Measurements from ENCODE around the gene OR51G2.

The OR51G2 gene

DNA sequence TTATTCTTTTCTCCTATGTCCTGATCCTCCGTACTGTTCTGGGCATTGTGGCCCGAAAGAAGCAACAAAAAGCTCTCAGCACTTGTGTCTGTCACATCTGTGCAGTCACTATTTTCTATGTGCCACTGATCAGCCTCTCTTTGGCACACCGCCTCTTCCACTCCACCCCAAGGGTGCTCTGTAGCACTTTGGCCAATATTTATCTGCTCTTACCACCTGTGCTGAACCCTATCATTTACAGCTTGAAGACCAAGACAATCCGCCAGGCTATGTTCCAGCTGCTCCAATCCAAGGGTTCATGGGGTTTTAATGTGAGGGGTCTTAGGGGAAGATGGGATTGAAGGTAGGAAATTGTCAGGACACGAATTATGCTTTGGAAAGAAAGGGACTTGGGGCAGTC lies 36.6 kb downstream of the OR51G2 start:
- TF ChIP-seq TAF1 (IDR thresholded peaks at IDR 0.05; ENCODE audit: borderline replicate concordance, insufficient read depth, low read length), result no peak
- no peak for TF ChIP-seq SIN3A (IDR thresholded peaks at IDR 0.05; ENCODE audit: borderline replicate concordance, insufficient read depth, low read length)
- TF ChIP-seq, protein P1, sequence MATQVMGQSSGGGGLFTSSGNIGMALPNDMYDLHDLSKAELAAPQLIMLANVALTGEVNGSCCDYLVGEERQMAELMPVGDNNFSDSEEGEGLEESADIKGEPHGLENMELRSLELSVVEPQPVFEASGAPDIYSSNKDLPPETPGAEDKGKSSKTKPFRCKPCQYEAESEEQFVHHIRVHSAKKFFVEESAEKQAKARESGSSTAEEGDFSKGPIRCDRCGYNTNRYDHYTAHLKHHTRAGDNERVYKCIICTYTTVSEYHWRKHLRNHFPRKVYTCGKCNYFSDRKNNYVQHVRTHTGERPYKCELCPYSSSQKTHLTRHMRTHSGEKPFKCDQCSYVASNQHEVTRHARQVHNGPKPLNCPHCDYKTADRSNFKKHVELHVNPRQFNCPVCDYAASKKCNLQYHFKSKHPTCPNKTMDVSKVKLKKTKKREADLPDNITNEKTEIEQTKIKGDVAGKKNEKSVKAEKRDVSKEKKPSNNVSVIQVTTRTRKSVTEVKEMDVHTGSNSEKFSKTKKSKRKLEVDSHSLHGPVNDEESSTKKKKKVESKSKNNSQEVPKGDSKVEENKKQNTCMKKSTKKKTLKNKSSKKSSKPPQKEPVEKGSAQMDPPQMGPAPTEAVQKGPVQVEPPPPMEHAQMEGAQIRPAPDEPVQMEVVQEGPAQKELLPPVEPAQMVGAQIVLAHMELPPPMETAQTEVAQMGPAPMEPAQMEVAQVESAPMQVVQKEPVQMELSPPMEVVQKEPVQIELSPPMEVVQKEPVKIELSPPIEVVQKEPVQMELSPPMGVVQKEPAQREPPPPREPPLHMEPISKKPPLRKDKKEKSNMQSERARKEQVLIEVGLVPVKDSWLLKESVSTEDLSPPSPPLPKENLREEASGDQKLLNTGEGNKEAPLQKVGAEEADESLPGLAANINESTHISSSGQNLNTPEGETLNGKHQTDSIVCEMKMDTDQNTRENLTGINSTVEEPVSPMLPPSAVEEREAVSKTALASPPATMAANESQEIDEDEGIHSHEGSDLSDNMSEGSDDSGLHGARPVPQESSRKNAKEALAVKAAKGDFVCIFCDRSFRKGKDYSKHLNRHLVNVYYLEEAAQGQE (IDR thresholded peaks at IDR 0.05; ENCODE audit: insufficient read depth in 1 of 2, low read depth in 2 of 2, low read length in 2 of 2), result no peak
- TF ChIP-seq POLR2AphosphoS5 (IDR thresholded peaks at IDR 0.05; ENCODE audit: low read depth, low read length), result no peak
- no peak for TF ChIP-seq FOXP2 (optimal IDR thresholded peaks at IDR 0.05; ENCODE audit: borderline replicate concordance, extremely low read depth, extremely low read length, insufficient read depth)

DNA sequence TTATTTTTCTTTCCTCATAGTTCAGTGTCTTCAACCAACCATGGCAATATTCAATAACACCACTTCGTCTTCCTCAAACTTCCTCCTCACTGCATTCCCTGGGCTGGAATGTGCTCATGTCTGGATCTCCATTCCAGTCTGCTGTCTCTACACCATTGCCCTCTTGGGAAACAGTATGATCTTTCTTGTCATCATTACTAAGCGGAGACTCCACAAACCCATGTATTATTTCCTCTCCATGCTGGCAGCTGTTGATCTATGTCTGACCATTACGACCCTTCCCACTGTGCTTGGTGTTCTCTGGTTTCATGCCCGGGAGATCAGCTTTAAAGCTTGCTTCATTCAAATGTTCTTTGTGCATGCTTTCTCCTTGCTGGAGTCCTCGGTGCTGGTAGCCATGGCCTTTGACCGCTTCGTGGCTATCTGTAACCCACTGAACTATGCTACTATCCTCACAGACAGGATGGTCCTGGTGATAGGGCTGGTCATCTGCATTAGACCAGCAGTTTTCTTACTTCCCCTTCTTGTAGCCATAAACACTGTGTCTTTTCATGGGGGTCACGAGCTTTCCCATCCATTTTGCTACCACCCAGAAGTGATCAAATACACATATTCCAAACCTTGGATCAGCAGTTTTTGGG lies 37.2 kb downstream of the OR51G2 start, which contains the start of gene OR51T1:
OR51T1 (plus strand) TSS at position 41 of the 641 bp plus-strand sequence; CDS start at position 41, 0 bp downstream.
- TF ChIP-seq FOXP2 (optimal IDR thresholded peaks at IDR 0.05; ENCODE audit: borderline replicate concordance, extremely low read depth, extremely low read length, insufficient read depth) (no peak), TAF1 (IDR thresholded peaks at IDR 0.05; ENCODE audit: borderline replicate concordance, insufficient read depth, low read length) (no peak), SIN3A (IDR thresholded peaks at IDR 0.05; ENCODE audit: borderline replicate concordance, insufficient read depth, low read length) (no peak), POLR2AphosphoS5 (IDR thresholded peaks at IDR 0.05; ENCODE audit: low read depth, low read length) (no peak)
- TF ChIP-seq, protein P1 (IDR thresholded peaks at IDR 0.05; ENCODE audit: insufficient read depth in 1 of 2, low read depth in 2 of 2, low read length in 2 of 2), result no peak

- TF ChIP-seq, protein P1 (IDR thresholded peaks at IDR 0.05; ENCODE audit: insufficient read depth in 1 of 2, low read depth in 2 of 2, low read length in 2 of 2), result no peak
- TF ChIP-seq SIN3A (IDR thresholded peaks at IDR 0.05; ENCODE audit: borderline replicate concordance, insufficient read depth, low read length), result no peak
- TF ChIP-seq TAF1 (IDR thresholded peaks at IDR 0.05; ENCODE audit: borderline replicate concordance, insufficient read depth, low read length), result no peak
- TF ChIP-seq POLR2AphosphoS5 (IDR thresholded peaks at IDR 0.05; ENCODE audit: low read depth, low read length), result no peak
- no peak for TF ChIP-seq FOXP2 (optimal IDR thresholded peaks at IDR 0.05; ENCODE audit: borderline replicate concordance, extremely low read depth, extremely low read length, insufficient read depth)
Measured at GRCh38 chr11:4881188-4881587, 38.0 kb downstream of the OR51G2 start.

- TF ChIP-seq POLR2AphosphoS5 (IDR thresholded peaks at IDR 0.05; ENCODE audit: low read depth, low read length) (no peak), FOXP2 (optimal IDR thresholded peaks at IDR 0.05; ENCODE audit: borderline replicate concordance, extremely low read depth, extremely low read length, insufficient read depth) (no peak), TAF1 (IDR thresholded peaks at IDR 0.05; ENCODE audit: borderline replicate concordance, insufficient read depth, low read length) (no peak), SIN3A (IDR thresholded peaks at IDR 0.05; ENCODE audit: borderline replicate concordance, insufficient read depth, low read length) (no peak)
- TF ChIP-seq, protein P1 (IDR thresholded peaks at IDR 0.05; ENCODE audit: insufficient read depth in 1 of 2, low read depth in 2 of 2, low read length in 2 of 2), result no peak
Measured at GRCh38 chr11:4865855-4866254, 53.3 kb downstream of the OR51G2 start.
